ENCODE measurements around the gene CHST15.

Gene CHST15

GRCh38 chr10:124027031-124027611 lies 66.3 kb downstream of the CHST15 start:
- Histone ChIP-seq H3K27ac (replicated peaks) (no peak overlapping the region), H3K27me3 (ENCODE audit: insufficient read depth, poor library complexity, severe bottlenecking) (no peaks in the 10 kb centered on the region)
- no peak for TF ChIP-seq REST (IDR thresholded peaks at IDR 0.05; ENCODE audit: insufficient replicate concordance, low read depth)

GRCh38 chr10:124026589-124026939 lies 66.8 kb downstream of the CHST15 start:
- Histone ChIP-seq H3K27ac (replicated peaks) (no peak overlapping the region), H3K4me3 (replicated peaks; ENCODE audit: insufficient read depth, low read length) (no peak overlapping the region), H3K27me3 (ENCODE audit: insufficient read depth, poor library complexity, severe bottlenecking) (no peaks in the 10 kb centered on the region)
- DNase-seq (ENCODE audit: low read depth in 1 of 2, low spot score in 1 of 2): no peak
- no peak for TF ChIP-seq GABPA (IDR thresholded peaks at IDR 0.05; ENCODE audit: low read depth)
- no peak for TF ChIP-seq POLR2AphosphoS5 (IDR thresholded peaks at IDR 0.05; ENCODE audit: low read depth)
- no peak for TF ChIP-seq REST (IDR thresholded peaks at IDR 0.05; ENCODE audit: insufficient replicate concordance, low read depth)
- TF ChIP-seq CTCF (IDR thresholded peaks at IDR 0.05; ENCODE audit: insufficient read depth, low read length): no peak
- no peak for TF ChIP-seq SPI1 (IDR thresholded peaks at IDR 0.05; ENCODE audit: borderline replicate concordance, low read depth)

More at GRCh38 chr10:124027031-124027611, 66.3 kb downstream of the CHST15 start:
- DNase-seq (ENCODE audit: low read depth in 1 of 2, low spot score in 1 of 2): no peak
- H3K4me3 ChIP-seq (replicated peaks; ENCODE audit: insufficient read depth, low read length): no peak overlapping the region

- TF ChIP-seq SPI1 (IDR thresholded peaks at IDR 0.05; ENCODE audit: borderline replicate concordance, low read depth) (no peak), GABPA (IDR thresholded peaks at IDR 0.05; ENCODE audit: low read depth) (no peak), POLR2AphosphoS5 (IDR thresholded peaks at IDR 0.05; ENCODE audit: low read depth) (no peak), CTCF (IDR thresholded peaks at IDR 0.05; ENCODE audit: insufficient read depth, low read length) (no peak), REST (IDR thresholded peaks at IDR 0.05; ENCODE audit: insufficient replicate concordance, low read depth) (no peak)
- H3K27ac ChIP-seq (replicated peaks): no peak overlapping the region
- no peaks in the 10 kb centered on the region for H3K27me3 ChIP-seq (ENCODE audit: insufficient read depth, poor library complexity, severe bottlenecking)
- DNase-seq (ENCODE audit: low read depth in 1 of 2, low spot score in 1 of 2): peak in 1 of 2 experiments; percentile 21
- no peak overlapping the region for H3K4me3 ChIP-seq (replicated peaks; ENCODE audit: insufficient read depth, low read length)
Observed at GRCh38 chr10:124025660-124026588, 67.5 kb downstream of the CHST15 start.
